Skeletal muscle tissue (tissue), 4 donors: Measurements from ENCODE around the gene SCN3A. TPM values are rescaled to one million over a fixed set of nuclear protein-coding genes. Genes with fewer than 3 reads are reported as not detected.

ENCODE experiments used
- H3K27ac ChIP-seq: one replicate; pipeline ENCODE4 v1.7.0; 2013; ENCODE audit warnings: mild to moderate bottlenecking, low read depth, low read length, inconsistent platforms
- H3K27me3 ChIP-seq, 3 donors: one replicate each; pipeline ENCODE4 v1.7.0; 2013; ENCODE audit warnings: low read length in 3 of 3; ENCODE audit not compliant: control insufficient read depth in 3 of 3, insufficient read depth in 3 of 3
- H3K36me3 ChIP-seq, 3 donors: one replicate each; pipeline ENCODE4 v1.7.0; 2013; ENCODE audit warnings: low read length in 3 of 3; ENCODE audit not compliant: control insufficient read depth in 3 of 3, insufficient read depth in 3 of 3
- H3K4me1 ChIP-seq, 3 donors: one replicate each; pipeline ENCODE4 v1.7.0; 2013; ENCODE audit warnings: low read length in 3 of 3, mild to moderate bottlenecking in 3 of 3; ENCODE audit not compliant: control insufficient read depth in 3 of 3, insufficient read depth in 3 of 3
- H3K4me3 ChIP-seq, 3 donors: one replicate each; pipeline ENCODE4 v1.7.0; 2013; ENCODE audit warnings: low read length in 3 of 3
- H3K9ac ChIP-seq, 3 donors: one replicate each; pipeline ENCODE4 v1.7.0; 2013; ENCODE audit warnings: low read length in 3 of 3, mild to moderate bottlenecking in 3 of 3, moderate library complexity in 2 of 3, low read depth in 1 of 3
- H3K9me3 ChIP-seq, 3 donors: one replicate each; pipeline ENCODE4 v1.7.0; 2013; ENCODE audit warnings: low read length in 3 of 3; ENCODE audit not compliant: control insufficient read depth in 3 of 3
- total RNA-seq: library from RNA; depleted of rRNA; stranded (reverse); fragments of >200 nt; gene quantifications from one replicate; pipeline ENCODE4 v1.2.3, GENCODE V29; 2014
- donor health status: Osteomylitis.

SCN3A gene
- total RNA-seq, 1 donor from 2014 or later: 0.52 TPM

DNA sequence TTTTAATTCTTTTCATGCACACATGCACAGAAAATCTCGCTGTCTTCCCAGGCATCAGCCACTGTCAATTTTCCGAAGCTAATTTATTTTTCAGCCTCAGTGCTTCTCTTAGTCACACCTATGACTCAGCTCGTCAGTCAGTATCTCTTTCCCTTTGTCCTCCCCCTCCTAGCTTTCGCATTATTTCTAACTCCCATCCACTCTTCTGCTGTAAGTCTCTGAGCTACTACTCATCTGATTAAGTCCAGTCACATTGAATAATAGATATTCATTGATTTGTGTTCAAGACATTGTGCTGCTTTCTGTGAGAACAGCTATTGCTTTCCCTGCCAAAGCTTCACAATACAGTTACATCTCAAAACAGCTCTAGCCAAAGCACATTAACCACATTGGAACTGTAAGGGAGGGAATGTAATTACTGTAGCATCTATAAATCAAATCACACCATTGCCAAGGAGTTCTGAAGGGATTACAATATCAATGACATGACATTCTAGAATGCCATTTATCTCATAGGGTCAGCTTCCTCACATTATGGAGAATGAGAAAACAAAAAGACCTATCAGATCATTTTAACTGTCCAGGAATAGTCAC lies 89.4 kb downstream of the SCN3A start:
- H3K9me3 ChIP-seq: no peaks in the 10 kb centered on the region
- H3K27ac ChIP-seq: no peak overlapping the region
- peaks cover 0 to 4% (median 0%) of the 10 kb centered on the region in 3 donors for H3K27me3 ChIP-seq
- no peaks in the 10 kb centered on the region for H3K36me3 ChIP-seq
- no peak overlapping the region for H3K9ac ChIP-seq
- no peak overlapping the region for H3K4me3 ChIP-seq
- H3K4me1 ChIP-seq: no peaks in the 10 kb centered on the region

DNA sequence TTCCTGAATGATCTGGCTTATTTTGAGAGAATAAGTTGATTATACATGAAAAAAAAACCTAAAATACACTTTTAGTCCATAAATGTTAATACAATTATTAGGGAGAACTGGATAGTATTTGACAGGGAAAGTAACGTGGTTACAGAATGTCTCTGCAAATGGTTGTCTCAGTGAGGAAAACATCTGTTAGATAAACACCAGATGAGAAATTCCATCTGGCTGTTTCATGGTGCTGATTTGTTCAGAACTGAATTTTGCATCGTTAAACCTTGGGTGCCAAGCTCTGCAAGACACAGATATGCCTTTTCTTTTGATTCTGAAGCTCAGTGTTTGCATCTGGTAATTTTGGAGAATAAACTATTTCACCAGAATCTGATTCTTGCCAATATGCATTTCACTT lies 90.4 kb downstream of the SCN3A start:
- H3K27ac ChIP-seq: no peak overlapping the region
- peaks cover 0 to 4% (median 0%) of the 10 kb centered on the region in 3 donors for H3K27me3 ChIP-seq
- H3K9ac ChIP-seq: no peak overlapping the region
- no peaks in the 10 kb centered on the region for H3K9me3 ChIP-seq
- H3K36me3 ChIP-seq: no peaks in the 10 kb centered on the region
- no peak overlapping the region for H3K4me3 ChIP-seq
- no peaks in the 10 kb centered on the region for H3K4me1 ChIP-seq

DNA sequence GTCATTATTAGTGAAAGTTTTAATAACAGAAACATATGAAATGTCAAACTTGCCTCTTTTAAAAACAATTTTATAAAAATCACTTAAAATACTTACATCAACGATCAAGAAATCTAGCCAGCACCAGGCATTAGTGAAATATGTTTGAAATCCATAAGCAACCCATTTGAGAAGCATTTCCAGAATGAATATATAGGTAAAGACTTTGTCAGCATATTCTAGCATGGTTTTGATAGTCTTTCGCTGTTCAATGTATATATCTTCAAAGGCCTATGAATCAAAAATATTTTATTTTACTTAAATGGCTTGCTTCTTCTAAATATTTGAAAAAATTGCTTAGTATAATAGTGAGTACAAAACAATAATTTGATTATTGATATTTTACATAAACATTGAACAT lies 91.1 kb downstream of the SCN3A start:
- Histone ChIP-seq H3K27me3 (peaks cover 0 to 4% (median 0%) of the 10 kb centered on the region in 3 donors), H3K36me3 (no peaks in the 10 kb centered on the region), H3K9ac (no peak overlapping the region), H3K9me3 (no peaks in the 10 kb centered on the region), H3K4me3 (no peak overlapping the region), H3K4me1 (no peaks in the 10 kb centered on the region), H3K27ac (no peak overlapping the region)

DNA sequence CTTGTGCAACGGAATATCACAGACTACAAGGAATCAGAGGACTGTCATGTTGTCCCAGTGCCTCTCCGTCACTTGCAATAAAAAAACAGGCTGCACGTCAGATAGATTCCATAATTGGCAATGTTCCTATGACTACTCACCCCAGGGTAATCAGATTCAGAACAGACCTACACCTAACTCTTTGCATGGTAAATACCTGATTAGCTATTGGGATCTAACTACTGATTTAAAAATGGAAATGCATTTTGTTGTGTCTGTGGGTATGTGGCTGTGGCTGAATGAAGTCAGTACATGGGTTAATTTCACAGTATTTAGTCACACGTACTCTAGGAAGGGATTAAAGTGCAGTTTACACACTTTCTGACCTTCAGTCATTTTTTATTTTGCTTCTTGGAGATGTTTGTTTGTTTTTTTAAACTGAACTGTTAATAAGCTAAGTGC lies 91.7 kb downstream of the SCN3A start:
- no peaks in the 10 kb centered on the region for H3K36me3 ChIP-seq
- no peak overlapping the region for H3K27ac ChIP-seq
- H3K27me3 ChIP-seq: peaks cover 0 to 4% (median 0%) of the 10 kb centered on the region in 3 donors
- H3K4me3 ChIP-seq: no peak overlapping the region
- H3K9ac ChIP-seq: no peak overlapping the region
- H3K9me3 ChIP-seq: no peaks in the 10 kb centered on the region
- no peaks in the 10 kb centered on the region for H3K4me1 ChIP-seq

DNA sequence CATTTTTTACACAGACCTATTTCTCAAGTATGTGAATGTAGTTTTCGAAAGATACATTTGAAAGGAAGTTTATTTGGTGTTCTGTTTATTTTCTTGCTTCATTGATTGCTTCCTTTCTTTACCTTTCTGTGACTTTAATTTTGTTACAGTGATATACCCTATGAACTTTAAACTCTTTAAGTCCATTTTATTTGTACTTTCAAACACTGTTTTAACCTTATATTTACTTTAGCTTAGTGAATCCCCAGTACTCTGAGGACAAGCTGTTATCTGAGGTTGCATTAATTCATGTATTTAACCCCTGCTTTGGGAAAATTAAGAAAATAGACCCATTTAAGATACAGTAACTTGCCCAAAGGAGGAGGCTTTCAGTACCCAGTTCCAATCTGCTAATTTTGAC lies 93.5 kb downstream of the SCN3A start:
- Histone ChIP-seq H3K9me3 (no peaks in the 10 kb centered on the region), H3K27ac (no peak overlapping the region), H3K4me3 (no peak overlapping the region), H3K4me1 (no peaks in the 10 kb centered on the region), H3K36me3 (no peaks in the 10 kb centered on the region), H3K9ac (no peak overlapping the region), H3K27me3 (peaks cover 0 to 4% (median 0%) of the 10 kb centered on the region in 3 donors)

DNA sequence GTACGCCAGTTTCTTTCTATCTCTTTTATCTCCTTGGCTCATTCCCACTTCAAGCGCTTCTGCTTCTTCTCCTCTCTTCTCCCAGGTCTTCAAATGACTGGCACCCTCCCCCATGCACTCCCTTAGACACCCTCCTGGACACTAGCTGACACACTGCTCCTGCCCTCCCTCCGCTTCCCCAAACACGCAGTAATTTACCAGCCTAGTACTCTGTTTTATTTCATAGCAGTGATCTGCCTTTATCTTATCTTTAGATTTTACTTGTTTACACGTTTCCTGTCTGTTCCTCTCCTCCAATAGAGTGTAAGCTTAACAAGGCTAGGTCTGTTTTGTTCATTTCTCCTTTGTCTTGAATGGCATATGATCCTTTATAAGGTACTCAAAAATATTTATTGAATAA lies 93.9 kb downstream of the SCN3A start:
- Histone ChIP-seq H3K36me3 (no peaks in the 10 kb centered on the region), H3K27ac (no peak overlapping the region), H3K27me3 (peaks cover 0 to 4% (median 0%) of the 10 kb centered on the region in 3 donors), H3K9me3 (no peaks in the 10 kb centered on the region), H3K4me3 (no peak overlapping the region), H3K4me1 (no peaks in the 10 kb centered on the region), H3K9ac (no peak overlapping the region)

DNA sequence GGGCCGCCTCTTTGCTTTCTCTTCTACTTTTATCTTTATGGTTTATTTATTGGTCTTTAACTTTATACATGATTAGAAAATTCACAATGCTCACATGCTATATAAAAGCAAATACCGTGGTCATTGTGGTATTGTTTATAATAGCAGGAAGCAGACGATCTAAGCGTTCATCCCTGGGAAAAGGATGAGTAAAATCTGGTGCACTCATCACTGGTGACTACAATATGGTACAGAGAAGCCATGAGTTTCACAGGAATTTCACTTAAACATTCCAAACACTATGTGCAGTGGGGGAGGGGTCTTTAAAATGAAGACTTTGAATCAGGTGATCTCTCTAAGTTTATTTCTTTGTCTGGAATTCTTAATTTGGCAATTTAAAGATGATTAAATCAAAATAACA lies 97.9 kb downstream of the SCN3A start:
- no peaks in the 10 kb centered on the region for H3K9me3 ChIP-seq
- H3K4me1 ChIP-seq: no peaks in the 10 kb centered on the region
- H3K27me3 ChIP-seq: no peaks in the 10 kb centered on the region
- H3K9ac ChIP-seq: no peak overlapping the region
- no peaks in the 10 kb centered on the region for H3K36me3 ChIP-seq
- no peak overlapping the region for H3K4me3 ChIP-seq
- no peak overlapping the region for H3K27ac ChIP-seq

DNA sequence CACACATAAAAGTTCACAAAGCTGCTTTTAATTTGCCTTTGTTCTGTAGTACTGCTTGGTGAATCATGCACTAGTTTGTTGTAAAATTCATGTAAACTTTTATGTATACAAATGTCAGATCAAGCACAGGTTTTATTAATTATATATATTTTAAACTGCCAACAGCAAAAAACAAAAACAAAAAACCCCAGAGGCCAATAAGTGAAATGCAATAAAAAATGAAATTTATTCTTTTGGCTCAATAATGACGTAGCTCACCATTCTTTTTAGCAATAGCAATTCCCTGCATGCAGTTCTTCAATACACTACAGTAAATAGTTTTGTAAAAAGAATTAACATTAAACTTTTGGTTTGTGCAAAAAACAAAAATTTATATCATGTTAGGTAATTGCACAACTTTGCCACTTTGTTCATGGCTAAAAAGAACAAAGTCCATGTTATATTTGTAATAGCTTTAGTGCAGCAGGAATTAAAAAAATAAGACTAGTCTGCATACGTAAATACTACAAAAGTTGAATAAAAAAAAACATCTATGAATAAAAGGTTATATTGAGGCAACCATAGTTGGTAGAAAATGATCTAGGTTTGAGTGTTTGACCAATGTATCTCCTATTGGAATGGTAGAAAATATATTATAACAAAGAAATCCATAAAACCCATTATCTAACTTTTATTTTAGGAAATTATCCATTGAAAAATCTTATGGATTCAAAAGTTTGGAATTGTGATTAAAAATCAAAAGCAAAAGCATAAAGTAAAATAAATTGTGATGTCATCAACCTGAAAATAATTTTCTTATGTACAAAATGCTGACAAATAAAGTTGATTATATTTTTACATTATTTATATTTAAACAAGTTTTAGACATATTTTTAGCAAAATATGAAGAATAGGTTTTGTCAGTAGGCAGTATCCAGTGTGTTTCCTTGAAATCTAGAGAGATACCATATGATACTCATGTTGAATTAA lies 115.6 kb downstream of the SCN3A start:
- no peaks in the 10 kb centered on the region for H3K4me1 ChIP-seq

DNA sequence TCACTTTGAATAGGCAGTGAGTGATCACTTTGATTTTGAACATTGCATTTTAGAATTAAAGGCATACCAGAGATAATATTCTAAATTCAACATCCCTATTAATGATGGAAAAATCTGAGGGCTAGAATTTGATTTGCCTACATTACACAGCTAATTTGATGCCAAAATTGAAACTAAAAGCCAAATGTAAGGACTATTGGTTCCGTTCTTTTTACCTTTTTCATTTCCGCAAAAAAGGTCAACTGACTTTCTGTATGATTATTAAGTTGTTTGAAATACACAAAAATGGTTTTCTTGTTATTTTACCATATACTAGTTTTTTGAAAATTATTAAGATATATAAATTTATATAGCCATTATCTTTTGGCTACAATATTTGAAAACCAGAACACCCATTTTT lies 117.5 kb downstream of the SCN3A start:
- Histone ChIP-seq H3K27me3 (no peaks in the 10 kb centered on the region), H3K9ac (no peak overlapping the region), H3K4me1 (no peaks in the 10 kb centered on the region), H3K36me3 (no peaks in the 10 kb centered on the region), H3K4me3 (no peak overlapping the region), H3K27ac (no peak overlapping the region), H3K9me3 (no peaks in the 10 kb centered on the region)

More for the DNA sequence above, 115.6 kb downstream of the SCN3A start:
- Histone ChIP-seq H3K9ac (no peak overlapping the region), H3K4me3 (no peak overlapping the region), H3K27me3 (no peaks in the 10 kb centered on the region), H3K27ac (no peak overlapping the region), H3K9me3 (no peaks in the 10 kb centered on the region), H3K36me3 (no peaks in the 10 kb centered on the region)

DNA sequence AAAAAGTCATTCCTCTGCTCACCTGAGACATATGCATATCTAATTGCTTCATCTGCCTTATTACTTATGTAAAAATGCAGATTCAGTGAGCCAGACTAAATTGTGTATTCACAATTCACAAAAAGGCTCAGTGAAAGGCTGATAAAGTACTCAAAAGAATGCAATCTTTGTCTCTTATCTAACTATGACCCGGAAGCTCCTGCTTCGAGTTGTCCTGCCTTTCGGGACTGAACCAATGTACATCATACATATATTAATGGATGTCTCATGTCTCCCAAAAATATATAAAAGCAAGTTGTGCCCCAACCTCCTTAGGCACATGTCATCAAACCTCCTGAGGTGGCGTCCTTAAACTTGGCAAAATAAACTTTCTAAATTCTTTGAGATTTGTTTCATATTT lies 120.5 kb downstream of the SCN3A start:
- no peaks in the 10 kb centered on the region for H3K9me3 ChIP-seq
- H3K36me3 ChIP-seq: no peaks in the 10 kb centered on the region
- no peak overlapping the region for H3K9ac ChIP-seq
- H3K27me3 ChIP-seq: no peaks in the 10 kb centered on the region
- H3K27ac ChIP-seq: no peak overlapping the region
- H3K4me3 ChIP-seq: no peak overlapping the region
- no peaks in the 10 kb centered on the region for H3K4me1 ChIP-seq
